ENCODE measurements around the gene MIA3.

DNA sequence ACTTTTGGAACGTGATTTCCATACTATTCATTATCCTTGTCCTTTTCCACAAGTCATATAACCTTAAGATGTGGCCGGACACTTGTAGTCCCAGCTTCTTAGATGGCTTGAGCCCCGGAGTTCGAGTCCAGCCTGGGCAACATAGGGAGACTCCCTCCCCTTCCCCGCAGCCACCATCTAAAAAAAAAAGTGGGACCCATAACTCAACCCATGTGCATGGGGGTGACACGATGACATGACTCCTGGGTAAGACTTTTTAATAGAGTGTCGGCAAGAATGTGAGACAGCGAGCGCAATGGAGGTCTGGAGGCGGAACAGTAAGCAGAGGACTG is 25.7 kb downstream of the MIA3 start:
- TF ChIP-seq POLR2AphosphoS5 (IDR thresholded peaks at IDR 0.05; ENCODE audit: low read depth, low read length) (no peak), TAF1 (IDR thresholded peaks at IDR 0.05; ENCODE audit: borderline replicate concordance, insufficient read depth, low read length) (no peak)
- TF ChIP-seq, protein P1, sequence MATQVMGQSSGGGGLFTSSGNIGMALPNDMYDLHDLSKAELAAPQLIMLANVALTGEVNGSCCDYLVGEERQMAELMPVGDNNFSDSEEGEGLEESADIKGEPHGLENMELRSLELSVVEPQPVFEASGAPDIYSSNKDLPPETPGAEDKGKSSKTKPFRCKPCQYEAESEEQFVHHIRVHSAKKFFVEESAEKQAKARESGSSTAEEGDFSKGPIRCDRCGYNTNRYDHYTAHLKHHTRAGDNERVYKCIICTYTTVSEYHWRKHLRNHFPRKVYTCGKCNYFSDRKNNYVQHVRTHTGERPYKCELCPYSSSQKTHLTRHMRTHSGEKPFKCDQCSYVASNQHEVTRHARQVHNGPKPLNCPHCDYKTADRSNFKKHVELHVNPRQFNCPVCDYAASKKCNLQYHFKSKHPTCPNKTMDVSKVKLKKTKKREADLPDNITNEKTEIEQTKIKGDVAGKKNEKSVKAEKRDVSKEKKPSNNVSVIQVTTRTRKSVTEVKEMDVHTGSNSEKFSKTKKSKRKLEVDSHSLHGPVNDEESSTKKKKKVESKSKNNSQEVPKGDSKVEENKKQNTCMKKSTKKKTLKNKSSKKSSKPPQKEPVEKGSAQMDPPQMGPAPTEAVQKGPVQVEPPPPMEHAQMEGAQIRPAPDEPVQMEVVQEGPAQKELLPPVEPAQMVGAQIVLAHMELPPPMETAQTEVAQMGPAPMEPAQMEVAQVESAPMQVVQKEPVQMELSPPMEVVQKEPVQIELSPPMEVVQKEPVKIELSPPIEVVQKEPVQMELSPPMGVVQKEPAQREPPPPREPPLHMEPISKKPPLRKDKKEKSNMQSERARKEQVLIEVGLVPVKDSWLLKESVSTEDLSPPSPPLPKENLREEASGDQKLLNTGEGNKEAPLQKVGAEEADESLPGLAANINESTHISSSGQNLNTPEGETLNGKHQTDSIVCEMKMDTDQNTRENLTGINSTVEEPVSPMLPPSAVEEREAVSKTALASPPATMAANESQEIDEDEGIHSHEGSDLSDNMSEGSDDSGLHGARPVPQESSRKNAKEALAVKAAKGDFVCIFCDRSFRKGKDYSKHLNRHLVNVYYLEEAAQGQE (IDR thresholded peaks at IDR 0.05; ENCODE audit: insufficient read depth in 1 of 2, low read depth in 2 of 2, low read length in 2 of 2) = no peak

Data from PFSK-1 (cell line).